NCI-H1930 (cell line): Measurements from ENCODE around the gene CCDC149.
"Not testable (repeated sequence)": the region's sequence is repeated elsewhere in the genome, so short reads cannot be mapped to it uniquely, and the experiment has no call there.

Experiments used
- DNase-seq, 2 experiments: peaks; one replicate each; lab custom pipeline; 2025; lab: John Stamatoyannopoulos, UW

CCDC149 gene

GRCh38 chr4:24917076-24917856 lies 4.4 kb upstream of the CCDC149 start:
- no peak for DNase-seq

GRCh38 chr4:24915121-24915922 lies 2.5 kb upstream of the CCDC149 start:
- no peak for DNase-seq

GRCh38 chr4:24914460-24914859 lies 1.6 kb upstream of the CCDC149 start:
- no peak for DNase-seq

GRCh38 chr4:24913119-24913485 lies 260 bp upstream of the CCDC149 start:
- no peak for DNase-seq

- DNase-seq: no peak
Observed at GRCh38 chr4:24910499-24910898, 2.3 kb downstream of the CCDC149 start.

GRCh38 chr4:24909606-24910005 lies 3.2 kb downstream of the CCDC149 start:
- not testable (repeated sequence) for DNase-seq

GRCh38 chr4:24897639-24898038 lies 15.2 kb downstream of the CCDC149 start:
- no peak for DNase-seq

- no peak for DNase-seq
Observed at GRCh38 chr4:24896977-24897376, 15.9 kb downstream of the CCDC149 start.

GRCh38 chr4:24896056-24896455 lies 16.8 kb downstream of the CCDC149 start:
- no peak for DNase-seq

GRCh38 chr4:24895461-24895860 lies 17.4 kb downstream of the CCDC149 start:
- no peak for DNase-seq

GRCh38 chr4:24894846-24895245 lies 18.0 kb downstream of the CCDC149 start:
- no peak for DNase-seq

- no peak for DNase-seq
Observed at GRCh38 chr4:24894243-24894642, 18.6 kb downstream of the CCDC149 start.

GRCh38 chr4:24892778-24893177 lies 20.1 kb downstream of the CCDC149 start:
- no peak for DNase-seq

- no peak for DNase-seq
Observed at GRCh38 chr4:24892278-24892677, 20.6 kb downstream of the CCDC149 start.

- DNase-seq: no peak
Observed at GRCh38 chr4:24890561-24891126, 22.2 kb downstream of the CCDC149 start.

GRCh38 chr4:24889991-24890390 lies 22.9 kb downstream of the CCDC149 start:
- DNase-seq: no peak

GRCh38 chr4:24888475-24889344 lies 24.1 kb downstream of the CCDC149 start:
- DNase-seq: no peak

- DNase-seq: no peak
Observed at GRCh38 chr4:24887881-24888430, 24.9 kb downstream of the CCDC149 start.

GRCh38 chr4:24886596-24886995 lies 26.2 kb downstream of the CCDC149 start:
- DNase-seq: no peak

- DNase-seq: no peak
Observed at GRCh38 chr4:24885342-24885741, 27.5 kb downstream of the CCDC149 start.

- no peak for DNase-seq
Observed at GRCh38 chr4:24884902-24885301, 27.9 kb downstream of the CCDC149 start.
